IMR-90 (cell line): ENCODE data around the gene FOXP4.

Experiments used
- BHLHE40 ChIP-seq: fragments of 150-350 bp; IDR thresholded peaks from 2 replicates; pipeline ENCODE4 v1.6.1; 2016; ENCODE audit warnings: mild to moderate bottlenecking, low read depth, low read length
- CEBPB ChIP-seq: IDR thresholded peaks from 2 replicates; pipeline ENCODE4 v1.6.1; 2012; ENCODE audit warnings: low read depth, low read length, improper control_type of control experiment
- CHD1 ChIP-seq: IDR thresholded peaks from 2 replicates; pipeline ENCODE4 v1.6.1; 2012; ENCODE audit warnings: low read depth, low read length, improper control_type of control experiment
- FOS ChIP-seq: fragments of 150-350 bp; IDR thresholded peaks from 2 replicates; pipeline ENCODE4 v1.6.1; 2016; ENCODE audit warnings: low read depth, low read length
- MAFK ChIP-seq: IDR thresholded peaks from 2 replicates; pipeline ENCODE4 v1.6.1; 2012; ENCODE audit warnings: low read depth, low read length, improper control_type of control experiment
- MXI1 ChIP-seq: IDR thresholded peaks from 2 replicates; pipeline ENCODE4 v1.6.1; 2012; ENCODE audit warnings: low read depth, mild to moderate bottlenecking, low read length, moderate library complexity, borderline replicate concordance
- POLR2A ChIP-seq: IDR thresholded peaks from 2 replicates; pipeline ENCODE4 v1.6.1; 2012; ENCODE audit warnings: mild to moderate bottlenecking, low read depth, low read length
- RAD21 ChIP-seq: IDR thresholded peaks from 2 replicates; pipeline ENCODE4 v1.6.1; 2012; ENCODE audit warnings: low read length, improper control_type of control experiment
- RFX5 ChIP-seq: IDR thresholded peaks from 2 replicates; pipeline ENCODE4 v1.8.0; 2012; ENCODE audit warnings: low read depth, mild to moderate bottlenecking, low read length, moderate library complexity
- TF ChIP-seq, protein P1 (sequence below): conservative IDR thresholded peaks from 2 replicates; pipeline ENCODE4 v1.5.1; 2012; ENCODE audit warnings: mild to moderate bottlenecking, low read depth, low read length, improper control_type of control experiment

DNA sequence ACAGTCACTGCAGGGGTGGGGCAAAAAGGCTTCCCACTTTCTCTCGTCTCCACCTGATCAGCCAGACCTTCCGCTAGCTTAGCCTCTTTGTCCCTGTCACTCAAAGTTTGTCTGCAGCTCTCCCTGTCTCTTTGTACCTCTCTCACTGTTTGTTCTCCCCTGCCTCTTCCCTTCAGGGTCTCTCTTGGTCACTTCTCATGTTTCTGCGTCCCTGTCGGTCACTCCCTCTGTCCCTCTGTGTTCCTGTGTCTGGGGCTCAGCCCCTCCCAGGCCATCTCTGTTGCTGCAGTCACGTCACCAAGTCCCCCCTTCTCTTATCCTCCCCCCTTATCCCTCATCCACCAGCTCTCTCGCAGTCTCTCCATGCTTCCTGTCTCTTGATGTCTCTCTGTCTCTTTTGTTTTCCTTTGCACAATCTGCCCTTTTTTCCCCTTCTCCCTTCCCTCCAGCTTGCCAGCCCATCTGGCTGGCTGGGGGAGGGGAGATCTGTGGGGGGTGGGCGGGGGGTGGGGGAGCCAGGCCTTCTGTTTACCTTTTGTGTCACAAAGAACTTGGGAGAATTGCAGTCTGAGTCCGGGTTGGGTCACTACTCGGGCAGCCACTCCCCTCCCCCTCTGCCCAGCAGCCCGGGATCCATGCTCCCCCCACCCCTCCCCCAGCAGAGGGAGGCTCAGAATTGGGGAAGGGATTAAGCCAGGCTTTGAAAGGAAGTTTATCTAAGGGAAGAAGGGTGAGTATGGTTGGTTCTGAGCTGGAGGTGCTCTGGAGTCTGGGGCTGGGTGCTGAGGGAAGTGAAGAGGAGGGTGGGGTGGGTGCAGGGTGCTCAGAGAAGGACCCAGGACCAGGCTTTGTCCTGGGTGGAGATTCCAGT is 32.3 kb downstream of the FOXP4 start:
- TF ChIP-seq POLR2A (no peak), MAFK (no peak), BHLHE40 (no peak), RFX5 (no peak), RAD21 (no peak), CEBPB (no peak), CHD1 (no peak), MXI1 (no peak), FOS (no peak)
- TF ChIP-seq, protein P1, sequence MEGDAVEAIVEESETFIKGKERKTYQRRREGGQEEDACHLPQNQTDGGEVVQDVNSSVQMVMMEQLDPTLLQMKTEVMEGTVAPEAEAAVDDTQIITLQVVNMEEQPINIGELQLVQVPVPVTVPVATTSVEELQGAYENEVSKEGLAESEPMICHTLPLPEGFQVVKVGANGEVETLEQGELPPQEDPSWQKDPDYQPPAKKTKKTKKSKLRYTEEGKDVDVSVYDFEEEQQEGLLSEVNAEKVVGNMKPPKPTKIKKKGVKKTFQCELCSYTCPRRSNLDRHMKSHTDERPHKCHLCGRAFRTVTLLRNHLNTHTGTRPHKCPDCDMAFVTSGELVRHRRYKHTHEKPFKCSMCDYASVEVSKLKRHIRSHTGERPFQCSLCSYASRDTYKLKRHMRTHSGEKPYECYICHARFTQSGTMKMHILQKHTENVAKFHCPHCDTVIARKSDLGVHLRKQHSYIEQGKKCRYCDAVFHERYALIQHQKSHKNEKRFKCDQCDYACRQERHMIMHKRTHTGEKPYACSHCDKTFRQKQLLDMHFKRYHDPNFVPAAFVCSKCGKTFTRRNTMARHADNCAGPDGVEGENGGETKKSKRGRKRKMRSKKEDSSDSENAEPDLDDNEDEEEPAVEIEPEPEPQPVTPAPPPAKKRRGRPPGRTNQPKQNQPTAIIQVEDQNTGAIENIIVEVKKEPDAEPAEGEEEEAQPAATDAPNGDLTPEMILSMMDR = no peak
